Liver (tissue), 3 donors: Measurements from ENCODE around the gene COL8A1.
A peak's percentile ranks its signal among the peaks of the same experiment; 100 is the strongest.

ENCODE experiments used
- CTCF ChIP-seq: fragments of 150-350 bp; IDR thresholded peaks from 2 replicates; pipeline ENCODE4 v1.5.1; 2017; ENCODE audit warnings: improper control_type of control experiment, low read depth, low read length; ENCODE audit not compliant: missing input control
- GABPA ChIP-seq, 2 donors: IDR thresholded peaks in 1 of 2; conservative IDR thresholded peaks in 1 of 2; 2 replicates each; pipeline ENCODE4 v1.6.1; 2016; ENCODE audit warnings: antibody characterized with exemption in 2 of 2, mild to moderate bottlenecking in 1 of 2, moderate library complexity in 1 of 2
- RAD21 ChIP-seq, 2 donors: IDR thresholded peaks; 2 replicates each; pipeline ENCODE4 v1.6.1; 2016; ENCODE audit warnings: antibody characterized with exemption in 2 of 2, mild to moderate bottlenecking in 2 of 2
- TAF1 ChIP-seq: conservative IDR thresholded peaks from 2 replicates; pipeline ENCODE4 v1.6.1; 2016; ENCODE audit warnings: antibody characterized with exemption, mild to moderate bottlenecking
- donor health status: healthy.
- donor health status: healthy.

DNA sequence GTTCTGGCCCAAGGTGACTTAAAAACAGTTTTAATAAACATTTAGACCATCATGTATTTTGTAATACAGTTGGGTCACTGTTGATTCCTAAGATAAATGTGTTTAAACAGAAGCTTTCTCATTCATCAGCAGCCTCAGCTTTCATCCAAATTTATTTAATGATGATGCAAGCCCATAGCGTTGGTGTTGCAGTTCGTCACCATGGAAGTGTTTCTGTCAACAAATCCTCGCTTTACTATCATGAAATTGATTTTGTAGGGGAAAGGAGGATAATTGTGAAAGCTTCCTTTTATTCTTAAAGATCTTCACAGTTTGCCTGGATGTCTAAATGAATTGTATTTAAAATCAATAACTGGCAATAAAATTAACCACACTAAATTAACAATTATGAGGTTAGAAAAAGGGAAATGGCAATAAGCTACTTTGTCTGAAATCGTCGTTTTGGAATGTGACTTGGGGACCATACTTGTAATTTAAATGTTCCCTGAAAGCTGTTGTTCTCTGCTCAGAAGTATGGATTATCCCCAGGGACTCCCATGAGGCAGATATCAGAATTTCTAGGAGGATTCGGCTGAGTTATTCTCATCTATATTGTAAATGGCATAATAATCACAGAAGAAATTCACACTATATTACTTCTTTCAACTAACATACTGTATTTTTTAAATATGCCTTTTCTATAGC lies 208.2 kb downstream of the COL8A1 start:
- TF ChIP-seq CTCF (no peak), GABPA (IDR thresholded peaks at IDR 0.05 in 1 of 2, conservative IDR thresholded peaks at IDR 0.05 in 1 of 2) (peak in 1 of 2 donors; percentile 24), RAD21 (IDR thresholded peaks at IDR 0.05) (peak; percentile 55 to 62), TAF1 (no peak)
